RWPE2 (cell line): ENCODE results near the gene DRC7.

Source experiments
- ATAC-seq: fragments of 200-7000 bp; cut with Tn5 transposase; 3 replicates; pipeline ENCODE4 v1.9.1; 2021; ENCODE audit warnings: low read depth
- DNase-seq: peaks from one replicate; pipeline ENCODE4 v3.0.0-alpha.2; 2020; ENCODE audit warnings: low spot score
- H3K27ac ChIP-seq: fragments of 450-650 bp; 2 replicates; pipeline ENCODE4 v1.5.1; 2017; ENCODE audit warnings: mild to moderate bottlenecking; ENCODE audit not compliant: poor library complexity, severe bottlenecking
- H3K27me3 ChIP-seq: fragments of 250-450 bp; sonication (Bioruptor Pico); 2 replicates; pipeline ENCODE4 v1.5.1; 2021; ENCODE audit warnings: mild to moderate bottlenecking, moderate library complexity; ENCODE audit not compliant: insufficient read depth, poor library complexity, severe bottlenecking
- H3K36me3 ChIP-seq: fragments of 250-450 bp; sonication (Bioruptor Pico); 2 replicates; pipeline ENCODE4 v1.5.1; 2020; ENCODE audit warnings: low read depth, mild to moderate bottlenecking, moderate library complexity
- H3K4me1 ChIP-seq: fragments of 250-450 bp; sonication (Bioruptor Pico); 2 replicates; pipeline ENCODE4 v1.5.1; 2021; ENCODE audit warnings: mild to moderate bottlenecking, moderate library complexity; ENCODE audit not compliant: insufficient read depth, poor library complexity, severe bottlenecking
- H3K4me3 ChIP-seq: fragments of 250-450 bp; sonication (Bioruptor Pico); 2 replicates; pipeline ENCODE4 v1.5.1; 2021; ENCODE audit warnings: mild to moderate bottlenecking, moderate library complexity; ENCODE audit not compliant: severe bottlenecking
- H3K9me3 ChIP-seq: fragments of 250-450 bp; sonication (Bioruptor Pico); 2 replicates; pipeline ENCODE4 v1.5.1; 2021; ENCODE audit warnings: mild to moderate bottlenecking, moderate library complexity; ENCODE audit not compliant: severe bottlenecking
- CTCF ChIP-seq: fragments of 450-650 bp; IDR thresholded peaks from one replicate; pipeline ENCODE4 v1.5.1; 2017; ENCODE audit warnings: mild to moderate bottlenecking, moderate library complexity; ENCODE audit not compliant: poor library complexity, severe bottlenecking

Gene DRC7

GRCh38 chr16:57740423-57741071 lies 45.9 kb downstream of the DRC7 start:
- DNase-seq (peak; percentile 65), ATAC-seq (no peak)
- Histone ChIP-seq H3K27ac (no peak overlapping the region), H3K9me3 (no peaks in the 10 kb centered on the region), H3K36me3 (peaks cover 6% of the 10 kb centered on the region), H3K4me3 (no peak overlapping the region), H3K27me3 (no peaks in the 10 kb centered on the region), H3K4me1 (no peaks in the 10 kb centered on the region)
- TF ChIP-seq CTCF = no peak

GRCh38 chr16:57741660-57742191 lies 47.1 kb downstream of the DRC7 start:
- Histone ChIP-seq H3K4me3 (no peak overlapping the region), H3K9me3 (no peaks in the 10 kb centered on the region), H3K4me1 (no peaks in the 10 kb centered on the region), H3K27me3 (no peaks in the 10 kb centered on the region), H3K27ac (no peak overlapping the region), H3K36me3 (peaks cover 6% of the 10 kb centered on the region)
- ATAC-seq (no peak), DNase-seq (peak; percentile 57)
- no peak for TF ChIP-seq CTCF

GRCh38 chr16:57742543-57742942 lies 47.9 kb downstream of the DRC7 start:
- ATAC-seq (no peak), DNase-seq (no peak)
- Histone ChIP-seq H3K4me1 (no peaks in the 10 kb centered on the region), H3K4me3 (no peak overlapping the region), H3K36me3 (no peaks in the 10 kb centered on the region; the same call in 1 of the 2 replicates), H3K27me3 (no peaks in the 10 kb centered on the region), H3K9me3 (no peaks in the 10 kb centered on the region), H3K27ac (no peak overlapping the region)
- TF ChIP-seq CTCF = no peak

- no peak for ATAC-seq
- TF ChIP-seq CTCF = no peak
- no peak overlapping the region for H3K4me3 ChIP-seq
- no peaks in the 10 kb centered on the region for H3K36me3 ChIP-seq
- no peaks in the 10 kb centered on the region for H3K4me1 ChIP-seq
- no peaks in the 10 kb centered on the region for H3K27me3 ChIP-seq
- no peaks in the 10 kb centered on the region for H3K9me3 ChIP-seq
- no peak overlapping the region for H3K27ac ChIP-seq
- DNase-seq = no peak
Measured at GRCh38 chr16:57743458-57743857, 48.9 kb downstream of the DRC7 start.
